Fibroblast of lung (primary cell): ENCODE measurements around the gene DCHS2. TPM values are rescaled to one million over a fixed set of nuclear protein-coding genes. Genes with fewer than 3 reads are reported as not detected.
A peak's percentile ranks its signal among the peaks of the same experiment; 100 is the strongest.

ENCODE experiments used
- DNase-seq, 2 donors: peaks; one replicate each; pipeline versions ENCODE4 v3.0.0 to v3.0.0-alpha.2; 2010; ENCODE audit warnings: low read depth in 2 of 2
- H2AFZ ChIP-seq: 2 replicates; pipeline ENCODE4 v1.5.1; 2012; ENCODE audit warnings: low read length, control low read depth, inconsistent platforms
- H3K27ac ChIP-seq: 2 replicates; pipeline ENCODE4 v1.5.1; 2011; ENCODE audit warnings: low read length, control low read depth; ENCODE audit not compliant: insufficient read depth
- H3K27me3 ChIP-seq: 2 replicates; pipeline ENCODE4 v1.5.1; 2011; ENCODE audit warnings: mild to moderate bottlenecking, low read length; ENCODE audit not compliant: control insufficient read depth, insufficient read depth
- H3K36me3 ChIP-seq: 2 replicates; pipeline ENCODE4 v1.5.1; 2011; ENCODE audit warnings: low read length; ENCODE audit not compliant: control insufficient read depth, insufficient read depth
- H3K4me1 ChIP-seq: 2 replicates; pipeline ENCODE4 v1.5.1; 2011; ENCODE audit warnings: low read length; ENCODE audit not compliant: control insufficient read depth, insufficient read depth; ENCODE audit errors: extremely low read depth
- H3K4me2 ChIP-seq: 2 replicates; pipeline ENCODE4 v1.5.1; 2011; ENCODE audit warnings: low read length, control low read depth; ENCODE audit not compliant: insufficient read depth; ENCODE audit errors: extremely low read depth
- H3K4me3 ChIP-seq, 4 experiments: fragments of 200-600 bp in 1 of 4; sonication (generic) in 1 of 4; replicated peaks in 1 of 4; 2 replicates each; pipeline ENCODE4 v1.5.1; 2011 to 2016; ENCODE audit warnings: low read length in 4 of 4, low read depth in 3 of 4, mild to moderate bottlenecking in 3 of 4, control low read depth in 2 of 4, inconsistent platforms in 1 of 4, mixed read lengths in 1 of 4; ENCODE audit not compliant: insufficient read depth in 1 of 4; ENCODE audit errors: control extremely low read depth in 1 of 4
- H3K79me2 ChIP-seq: 2 replicates; pipeline ENCODE4 v1.5.1; 2012; ENCODE audit warnings: mild to moderate bottlenecking, low read length, inconsistent platforms; ENCODE audit not compliant: control insufficient read depth, insufficient read depth
- H3K9ac ChIP-seq: 2 replicates; pipeline ENCODE4 v1.5.1; 2011; ENCODE audit warnings: mild to moderate bottlenecking, low read length, control low read depth; ENCODE audit not compliant: insufficient read depth
- H3K9me3 ChIP-seq: 2 replicates; pipeline ENCODE4 v1.5.1; 2012; ENCODE audit warnings: low read depth, low read length; ENCODE audit not compliant: control insufficient read depth, insufficient read depth
- H4K20me1 ChIP-seq: 2 replicates; pipeline ENCODE4 v1.5.1; 2011; ENCODE audit warnings: low read length; ENCODE audit not compliant: control insufficient read depth, insufficient read depth; ENCODE audit errors: extremely low read depth
- EZH2 ChIP-seq: IDR thresholded peaks from 2 replicates; pipeline ENCODE4 v1.5.1; 2012; ENCODE audit warnings: low read length, control low read depth, mild to moderate bottlenecking; ENCODE audit errors: missing control alignments
- polyA plus RNA-seq, 2 donors: library from polyadenylated mRNA; depleted of rRNA in 1 of 2; stranded (reverse) in 1 of 2; unstranded in 1 of 2; fragments of >200 nt; gene quantifications; 2 replicates each; pipeline ENCODE4 v1.2.1, GENCODE V29; 2011 to 2012; ENCODE audit warnings: missing spikeins in 1 of 2
- total RNA-seq: library from RNA; depleted of rRNA; stranded (reverse); fragments of >200 nt; gene quantifications from 2 replicates; pipeline ENCODE4 v1.2.1, GENCODE V29; 2014
- TF ChIP-seq, protein P1 (sequence below), 2 donors: IDR thresholded peaks in 1 of 2; conservative IDR thresholded peaks in 1 of 2; 1 replicate in 1 of 2; 2 replicates in 1 of 2; pipeline ENCODE4 v1.5.1; 2011 to 2012; ENCODE audit warnings: low read length in 2 of 2, control low read depth in 1 of 2, inconsistent platforms in 1 of 2, low read depth in 1 of 2, mild to moderate bottlenecking in 1 of 2

The DCHS2 gene
- total and polyA plus RNA-seq, 2 donors (not counting 1 experiment from before 2014, with no cell fraction given) = not detected

DNA sequence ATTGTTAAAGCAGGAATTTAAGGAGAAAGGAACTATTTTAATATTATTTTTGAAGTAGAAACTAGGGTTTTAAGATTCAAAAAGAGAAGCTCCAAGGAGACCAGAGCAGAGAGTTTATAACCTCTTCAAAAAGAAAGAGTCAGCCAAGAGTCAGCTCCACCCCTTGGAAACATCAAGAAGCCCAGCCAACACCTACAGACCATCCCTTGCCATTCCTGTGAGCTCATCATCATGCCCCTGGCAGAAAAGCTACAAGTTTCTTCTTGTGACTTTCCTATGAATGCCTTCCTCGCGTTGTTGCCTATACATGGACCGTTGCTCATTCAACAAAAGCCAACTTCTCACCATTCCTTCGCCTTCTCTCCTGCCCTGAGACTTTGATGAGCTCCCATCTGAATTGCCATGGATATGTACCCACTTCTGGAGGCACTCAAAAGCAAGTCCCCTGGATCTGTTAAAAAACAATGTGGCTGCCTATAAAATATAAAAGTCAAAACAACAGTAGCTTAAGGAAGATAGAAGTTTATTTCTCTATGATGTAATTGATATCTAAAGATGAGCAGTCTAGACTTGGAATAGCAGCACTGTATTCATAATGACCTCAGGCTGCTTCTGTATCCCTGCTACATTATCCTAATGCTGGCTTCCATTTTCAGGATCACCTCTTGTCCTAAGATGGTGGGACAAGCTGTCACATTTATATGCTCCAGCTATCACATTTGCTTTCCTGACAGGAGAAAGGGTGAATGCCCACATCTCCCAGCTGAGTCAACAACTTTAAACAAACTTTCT is 38.3 kb upstream of the DCHS2 start:
- no peak overlapping the region for H3K4me2 ChIP-seq
- H3K4me3 ChIP-seq = no peak overlapping the region
- H3K9me3 ChIP-seq = no peaks in the 10 kb centered on the region
- DNase-seq = peak in 1 of 2 donors; percentile 45
- no peak overlapping the region for H3K9ac ChIP-seq
- TF ChIP-seq, protein P1, sequence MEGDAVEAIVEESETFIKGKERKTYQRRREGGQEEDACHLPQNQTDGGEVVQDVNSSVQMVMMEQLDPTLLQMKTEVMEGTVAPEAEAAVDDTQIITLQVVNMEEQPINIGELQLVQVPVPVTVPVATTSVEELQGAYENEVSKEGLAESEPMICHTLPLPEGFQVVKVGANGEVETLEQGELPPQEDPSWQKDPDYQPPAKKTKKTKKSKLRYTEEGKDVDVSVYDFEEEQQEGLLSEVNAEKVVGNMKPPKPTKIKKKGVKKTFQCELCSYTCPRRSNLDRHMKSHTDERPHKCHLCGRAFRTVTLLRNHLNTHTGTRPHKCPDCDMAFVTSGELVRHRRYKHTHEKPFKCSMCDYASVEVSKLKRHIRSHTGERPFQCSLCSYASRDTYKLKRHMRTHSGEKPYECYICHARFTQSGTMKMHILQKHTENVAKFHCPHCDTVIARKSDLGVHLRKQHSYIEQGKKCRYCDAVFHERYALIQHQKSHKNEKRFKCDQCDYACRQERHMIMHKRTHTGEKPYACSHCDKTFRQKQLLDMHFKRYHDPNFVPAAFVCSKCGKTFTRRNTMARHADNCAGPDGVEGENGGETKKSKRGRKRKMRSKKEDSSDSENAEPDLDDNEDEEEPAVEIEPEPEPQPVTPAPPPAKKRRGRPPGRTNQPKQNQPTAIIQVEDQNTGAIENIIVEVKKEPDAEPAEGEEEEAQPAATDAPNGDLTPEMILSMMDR (conservative IDR thresholded peaks at IDR 0.05 in 1 of 2, IDR thresholded peaks at IDR 0.05 in 1 of 2; ENCODE audit: low read depth in 1 of 2, low read length in 2 of 2) = no peak
- no peak for TF ChIP-seq EZH2
- no peaks in the 10 kb centered on the region for H3K36me3 ChIP-seq
- no peaks in the 10 kb centered on the region for H4K20me1 ChIP-seq
- no peaks in the 10 kb centered on the region for H3K4me1 ChIP-seq
- H2AFZ ChIP-seq = no peak overlapping the region
- no peak overlapping the region for H3K27ac ChIP-seq
- H3K79me2 ChIP-seq = no peaks in the 10 kb centered on the region
- no peaks in the 10 kb centered on the region for H3K27me3 ChIP-seq

DNA sequence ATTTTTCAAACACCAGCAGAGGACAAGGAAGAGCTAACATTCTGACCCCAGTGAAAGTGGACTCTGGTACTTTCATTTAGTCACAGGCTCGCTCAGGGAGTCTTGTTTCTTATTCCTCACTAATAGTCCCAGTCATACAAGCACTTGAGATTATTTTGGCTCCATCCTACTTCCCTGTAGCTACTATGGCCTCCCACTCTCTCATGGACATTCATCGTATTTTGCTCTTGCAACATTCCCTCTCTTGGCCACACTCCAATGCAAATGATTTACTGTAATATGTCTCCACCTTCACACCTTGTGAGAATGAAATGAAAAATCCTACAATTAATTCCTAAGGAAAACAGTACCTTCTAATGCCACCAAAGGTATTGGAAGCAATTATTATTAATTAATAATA is 37.3 kb upstream of the DCHS2 start:
- Histone ChIP-seq H3K27me3 (no peaks in the 10 kb centered on the region), H3K4me1 (no peaks in the 10 kb centered on the region), H3K27ac (no peak overlapping the region), H3K36me3 (no peaks in the 10 kb centered on the region), H3K4me2 (no peak overlapping the region), H4K20me1 (no peaks in the 10 kb centered on the region), H3K79me2 (no peaks in the 10 kb centered on the region), H3K4me3 (no peak overlapping the region), H3K9me3 (no peaks in the 10 kb centered on the region), H2AFZ (no peak overlapping the region), H3K9ac (no peak overlapping the region)
- TF ChIP-seq EZH2 = no peak
- TF ChIP-seq, protein P1 (conservative IDR thresholded peaks at IDR 0.05 in 1 of 2, IDR thresholded peaks at IDR 0.05 in 1 of 2; ENCODE audit: low read depth in 1 of 2, low read length in 2 of 2) = no peak
- DNase-seq = peak in 1 of 2 donors; percentile 9

DNA sequence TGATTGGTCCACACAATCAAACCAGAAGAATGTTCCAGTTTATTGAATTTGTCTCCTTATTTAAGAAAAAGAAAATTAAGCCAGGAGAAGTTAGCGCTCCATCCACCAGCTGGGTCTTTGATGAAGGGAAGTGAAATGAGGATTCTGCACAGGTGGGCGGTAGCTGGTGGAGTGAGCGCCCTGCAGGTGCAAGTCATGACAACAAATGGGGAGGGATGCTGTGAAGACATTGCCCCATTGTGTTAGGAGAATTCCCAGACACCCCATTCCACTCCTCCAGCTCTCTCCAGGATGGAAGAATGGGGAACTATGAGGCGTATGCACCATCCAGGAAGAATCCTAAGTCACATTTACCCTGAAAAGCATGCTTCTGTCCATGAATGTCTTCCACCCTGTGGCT is 35.7 kb upstream of the DCHS2 start:
- H3K79me2 ChIP-seq = no peaks in the 10 kb centered on the region
- DNase-seq = no peak

More for the DNA sequence above, 35.7 kb upstream of the DCHS2 start:
- Histone ChIP-seq H3K27ac (no peak overlapping the region), H3K4me3 (no peak overlapping the region), H2AFZ (no peak overlapping the region), H3K9me3 (no peaks in the 10 kb centered on the region), H3K27me3 (no peaks in the 10 kb centered on the region), H3K36me3 (no peaks in the 10 kb centered on the region), H3K4me2 (no peak overlapping the region), H4K20me1 (no peaks in the 10 kb centered on the region), H3K4me1 (no peaks in the 10 kb centered on the region), H3K9ac (no peak overlapping the region)
- no peak for TF ChIP-seq EZH2
- TF ChIP-seq, protein P1 (conservative IDR thresholded peaks at IDR 0.05 in 1 of 2, IDR thresholded peaks at IDR 0.05 in 1 of 2; ENCODE audit: low read depth in 1 of 2, low read length in 2 of 2) = no peak
